Endothelial cell of umbilical vein (primary cell): ENCODE results near the gene MPND. TPM values are rescaled to one million over a fixed set of nuclear protein-coding genes. Genes with fewer than 3 reads are reported as not detected.

Experiments used
- BruUV-seq: library from RNA; stranded (reverse); fragments of 400-500 nt; replicated peaks from 2 replicates; lab custom pipeline; 2021; lab: Mats Ljungman, UMichigan
- CTCF ChIA-PET: fragments of 300-600, 350-600 bp; sonication (Branson Sonifier 250); formaldehyde crosslinking; loops from one replicate; lab custom pipeline; 2021; ENCODE audit warnings: antibody characterized with exemption, inconsistent platforms; lab: Charles Lee
- POLR2A ChIA-PET: fragments of 300-600, 350-600 bp; sonication (Branson Sonifier 250); formaldehyde crosslinking; loops from one replicate; lab custom pipeline; 2021; ENCODE audit warnings: antibody characterized with exemption, inconsistent platforms; lab: Charles Lee
- DNase-seq: peaks from one replicate; pipeline ENCODE4 v3.0.0-alpha.2; 2011; ENCODE audit warnings: low read depth, low spot score
- FAIRE-seq: peaks from 2 replicates; lab custom pipeline; 2011; peaks lifted over from hg19 to GRCh38; lab: Jason Lieb, UNC
- H2AFZ ChIP-seq: 2 replicates; pipeline ENCODE4 v1.6.0; 2012; ENCODE audit warnings: low read depth, low read length, control low read depth, inconsistent platforms
- H3K27ac ChIP-seq: 2 replicates; pipeline ENCODE4 v1.5.1; 2011; ENCODE audit warnings: low read depth, mild to moderate bottlenecking, control low read depth, low read length, moderate library complexity; ENCODE audit not compliant: insufficient read depth
- H3K27me3 ChIP-seq, 2 experiments: 2 replicates each; pipeline versions ENCODE4 v1.6.0 to v1.6.1; 2011; ENCODE audit warnings: low read length in 2 of 2, mixed read lengths in 1 of 2; ENCODE audit not compliant: control insufficient read depth in 2 of 2, insufficient read depth in 2 of 2
- H3K36me3 ChIP-seq, 2 experiments: 2 replicates in 1 of 2; 3 replicates in 1 of 2; pipeline ENCODE4 v1.5.1; 2011; ENCODE audit warnings: low read length in 2 of 2, mild to moderate bottlenecking in 1 of 2, moderate library complexity in 1 of 2; ENCODE audit not compliant: control insufficient read depth in 2 of 2, insufficient read depth in 2 of 2; ENCODE audit errors: extremely low read depth in 1 of 2
- H3K4me1 ChIP-seq: 3 replicates; pipeline ENCODE4 v1.5.1; 2011; ENCODE audit warnings: mild to moderate bottlenecking, low read length; ENCODE audit not compliant: control insufficient read depth, insufficient read depth; ENCODE audit errors: extremely low read depth
- H3K4me2 ChIP-seq: 2 replicates; pipeline ENCODE4 v1.6.1; 2011; ENCODE audit warnings: low read length, control low read depth, mixed read lengths; ENCODE audit not compliant: insufficient read depth
- H3K4me3 ChIP-seq, 3 experiments: fragments of 200-600 bp in 1 of 3; sonication (generic), shearing (Covaris generic) in 1 of 3; replicated peaks in 1 of 3; 2 replicates each; pipeline ENCODE4 v1.5.1; 2011 to 2016; ENCODE audit warnings: control low read depth in 3 of 3, low read length in 3 of 3, mild to moderate bottlenecking in 2 of 3, inconsistent platforms in 1 of 3, low read depth in 1 of 3, moderate library complexity in 1 of 3; ENCODE audit not compliant: insufficient read depth in 1 of 3
- H3K79me2 ChIP-seq: 2 replicates; pipeline ENCODE4 v1.6.0; 2012; ENCODE audit warnings: low read length, inconsistent platforms; ENCODE audit not compliant: control insufficient read depth, insufficient read depth
- H3K9ac ChIP-seq: replicated peaks from 2 replicates; pipeline ENCODE3; 2011; ENCODE audit warnings: low read length, control low read depth; ENCODE audit not compliant: insufficient read depth; ENCODE audit errors: extremely low read depth
- H3K9me1 ChIP-seq: replicated peaks from 3 replicates; pipeline ENCODE4 v1.6.0; 2011; ENCODE audit warnings: mild to moderate bottlenecking, low read length; ENCODE audit not compliant: control insufficient read depth, insufficient read depth; ENCODE audit errors: extremely low read depth
- H3K9me3 ChIP-seq: replicated peaks from 2 replicates; pipeline ENCODE4 v1.5.1; 2012; ENCODE audit warnings: low read length, inconsistent platforms; ENCODE audit not compliant: control insufficient read depth, insufficient read depth
- H4K20me1 ChIP-seq: replicated peaks from 2 replicates; pipeline ENCODE3; 2011; ENCODE audit warnings: mild to moderate bottlenecking, low read length; ENCODE audit not compliant: control insufficient read depth, insufficient read depth; ENCODE audit errors: extremely low read depth
- EZH2 ChIP-seq: IDR thresholded peaks from 2 replicates; pipeline ENCODE4 v1.6.1; 2012; ENCODE audit warnings: borderline replicate concordance, low read depth, mild to moderate bottlenecking, moderate library complexity, low read length, inconsistent platforms; ENCODE audit not compliant: severe bottlenecking
- FOS ChIP-seq: IDR thresholded peaks from 2 replicates; pipeline ENCODE4 v1.6.1; 2011; ENCODE audit warnings: mild to moderate bottlenecking, low read length, moderate library complexity, borderline replicate concordance; ENCODE audit not compliant: insufficient read depth
- GATA2 ChIP-seq: IDR thresholded peaks from 2 replicates; pipeline ENCODE4 v1.7.0; 2011; ENCODE audit warnings: low read depth, mild to moderate bottlenecking, moderate library complexity, mixed read lengths, low read length; ENCODE audit not compliant: insufficient read length, insufficient read depth
- JUN ChIP-seq: IDR thresholded peaks from 2 replicates; pipeline ENCODE4 v1.6.1; 2011; ENCODE audit warnings: borderline replicate concordance, low read depth; ENCODE audit not compliant: insufficient read length, insufficient read depth
- MYC ChIP-seq: IDR thresholded peaks from one replicate; pipeline ENCODE4 v1.6.1; 2011; ENCODE audit warnings: mild to moderate bottlenecking, low read depth, low read length
- POLR2A ChIP-seq: IDR thresholded peaks from 2 replicates; pipeline ENCODE4 v1.6.1; 2012; ENCODE audit warnings: low read depth, mild to moderate bottlenecking, control low read depth, low read length
- POLR2AphosphoS5 ChIP-seq: IDR thresholded peaks from 2 replicates; pipeline ENCODE4 v1.6.1; 2012; ENCODE audit warnings: low read depth, mild to moderate bottlenecking, control low read depth, low read length, moderate library complexity; ENCODE audit not compliant: insufficient read depth
- dilution Hi-C: fragments of 300-500 bp; cut with MboI; formaldehyde crosslinking; loops from one replicate; pipeline ENCODE4 v1.15.0; 2019; ENCODE audit warnings: low sequenced_read_pairs; ENCODE audit not compliant: extremely low pct_ligation_motif_present
- intact Hi-C: fragments of 100-400 bp; cut with micrococcal nuclease; formaldehyde crosslinking; loops from one replicate; pipeline ENCODE4 v1.10.0; 2022
- polyA plus RNA-seq, 4 experiments: library from polyadenylated mRNA; depleted of rRNA in 3 of 4; stranded (reverse) in 3 of 4; unstranded in 1 of 4; fragments of >200 nt; gene quantifications; 2 replicates each; pipeline versions ENCODE4 v1.2.1 to v1.2.3, GENCODE V29; 2011 to 2012; ENCODE audit warnings: missing spikeins in 1 of 4
- total RNA-seq: library from RNA; stranded (reverse); gene quantifications from 2 replicates; pipeline ENCODE4 v1.2.3, GENCODE V29; 2021
- TF ChIP-seq, protein P1 (sequence below), 2 donors: IDR thresholded peaks; 1 replicate in 1 of 2; 2 replicates in 1 of 2; pipeline ENCODE4 v1.5.1; 2011; ENCODE audit warnings: low read length in 2 of 2, mild to moderate bottlenecking in 2 of 2, moderate library complexity in 2 of 2, control low read depth in 1 of 2, inconsistent platforms in 1 of 2, low read depth in 1 of 2; ENCODE audit not compliant: insufficient read depth in 1 of 2; ENCODE audit errors: extremely low read depth in 1 of 2
- TF ChIP-seq, protein P2 (sequence below): IDR thresholded peaks from 2 replicates; pipeline ENCODE4 v1.6.1; 2011; ENCODE audit not compliant: insufficient read depth, insufficient read length

The MPND gene
- total and polyA plus RNA-seq, 2 donors (not counting 3 experiments of a cell fraction or from before 2014, with no cell fraction given): 14.8 to 21.1 TPM

DNA sequence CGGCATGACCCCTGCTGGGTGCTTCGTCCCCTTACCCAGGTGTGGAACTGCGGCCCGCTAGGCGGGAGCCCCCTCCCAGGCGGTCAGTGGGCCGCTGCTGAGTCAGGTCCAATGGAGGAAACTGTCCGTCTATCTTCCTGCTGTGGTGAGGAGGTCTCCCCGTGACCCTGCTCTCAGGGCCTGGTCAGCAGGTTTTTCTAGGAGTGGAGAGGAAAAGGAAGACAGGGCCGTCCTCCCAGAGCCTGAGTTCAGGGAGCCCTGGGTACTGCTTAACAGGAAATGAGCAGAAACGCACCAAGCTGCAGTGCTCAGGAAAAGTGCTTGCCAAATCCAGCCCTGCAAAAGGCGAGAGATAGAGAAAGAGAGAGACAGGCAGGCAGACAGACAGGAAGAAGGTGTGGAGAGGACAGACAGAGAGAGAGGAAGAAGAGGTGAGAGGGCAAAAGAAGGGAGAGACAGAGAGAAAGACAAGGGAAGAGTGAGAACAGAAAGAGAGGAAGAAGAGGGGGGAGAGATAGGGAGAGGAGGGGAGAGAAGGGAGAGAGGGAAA, 46.7 kb downstream of the MPND start:
- Histone ChIP-seq H2AFZ (no peak overlapping the region), H3K9me3 (no peaks in the 10 kb centered on the region), H3K27me3 (no peaks in the 10 kb centered on the region), H3K4me3 (peak overlapping the region in 1 of 3 experiments; percentile 1), H3K36me3 (peaks cover 5 to 8% of the 10 kb centered on the region in 2 experiments), H3K4me2 (peak overlapping the region; percentile 40), H4K20me1 (no peaks in the 10 kb centered on the region), H3K9ac (peak overlapping the region; percentile 75), H3K27ac (peak overlapping the region; percentile 88), H3K79me2 (peaks cover 82% of the 10 kb centered on the region), H3K9me1 (no peaks in the 10 kb centered on the region), H3K4me1 (peaks cover 71% of the 10 kb centered on the region)
- no peak for TF ChIP-seq EZH2
- TF ChIP-seq FOS: no peak
- no peak for TF ChIP-seq POLR2A
- TF ChIP-seq, protein P1, sequence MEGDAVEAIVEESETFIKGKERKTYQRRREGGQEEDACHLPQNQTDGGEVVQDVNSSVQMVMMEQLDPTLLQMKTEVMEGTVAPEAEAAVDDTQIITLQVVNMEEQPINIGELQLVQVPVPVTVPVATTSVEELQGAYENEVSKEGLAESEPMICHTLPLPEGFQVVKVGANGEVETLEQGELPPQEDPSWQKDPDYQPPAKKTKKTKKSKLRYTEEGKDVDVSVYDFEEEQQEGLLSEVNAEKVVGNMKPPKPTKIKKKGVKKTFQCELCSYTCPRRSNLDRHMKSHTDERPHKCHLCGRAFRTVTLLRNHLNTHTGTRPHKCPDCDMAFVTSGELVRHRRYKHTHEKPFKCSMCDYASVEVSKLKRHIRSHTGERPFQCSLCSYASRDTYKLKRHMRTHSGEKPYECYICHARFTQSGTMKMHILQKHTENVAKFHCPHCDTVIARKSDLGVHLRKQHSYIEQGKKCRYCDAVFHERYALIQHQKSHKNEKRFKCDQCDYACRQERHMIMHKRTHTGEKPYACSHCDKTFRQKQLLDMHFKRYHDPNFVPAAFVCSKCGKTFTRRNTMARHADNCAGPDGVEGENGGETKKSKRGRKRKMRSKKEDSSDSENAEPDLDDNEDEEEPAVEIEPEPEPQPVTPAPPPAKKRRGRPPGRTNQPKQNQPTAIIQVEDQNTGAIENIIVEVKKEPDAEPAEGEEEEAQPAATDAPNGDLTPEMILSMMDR (IDR thresholded peaks at IDR 0.05; ENCODE audit: extremely low read depth in 1 of 2, insufficient read depth in 1 of 2, low read depth in 1 of 2, low read length in 2 of 2): no peak
- peak; percentile 49 for TF ChIP-seq GATA2
- no peak for TF ChIP-seq JUN
- TF ChIP-seq MYC: no peak
- no peak for TF ChIP-seq POLR2AphosphoS5
- TF ChIP-seq, protein P2, sequence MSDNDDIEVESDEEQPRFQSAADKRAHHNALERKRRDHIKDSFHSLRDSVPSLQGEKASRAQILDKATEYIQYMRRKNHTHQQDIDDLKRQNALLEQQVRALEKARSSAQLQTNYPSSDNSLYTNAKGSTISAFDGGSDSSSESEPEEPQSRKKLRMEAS: peak; percentile 12
- dilution Hi-C loops (no loop called here), intact Hi-C loops (loop anchor here (1.0 kb wide), 1 partner anchor 16 kb away; no protein-coding TSS in a partner anchor)
- BruUV-seq: no TSS peak
- DNase-seq (peak; percentile 85), FAIRE-seq (peak; percentile 98)
- POLR2A ChIA-PET: interaction anchor here (1.0 kb wide), 1 partner anchor 9 kb away, joined by 4 read pairs; no protein-coding TSS in a partner anchor
- CTCF ChIA-PET: interaction anchor here (0.9 to 7.9 kb wide), 6 partner anchors 9 to 47 kb away, joined by 3 to 105 read pairs (median 25); partner anchors contain the start of genes CHAF1A, MPND and SH3GL1
